HCT116 (cell line): ENCODE results near the gene NR4A1. TPM values are rescaled to one million over a fixed set of nuclear protein-coding genes. Genes with fewer than 3 reads are reported as not detected.

Experiments used
- ATAC-seq: fragments of 200-7000 bp; cut with Tn5 transposase; 2 replicates; pipeline ENCODE4 v1.9.1; 2020; ENCODE audit warnings: mild to moderate bottlenecking, moderate library complexity
- BruUV-seq: library from RNA; stranded (reverse); fragments of 400-500 nt; replicated peaks from 2 replicates; lab custom pipeline; 2021; lab: Mats Ljungman, UMichigan
- CTCF ChIA-PET: fragments of 300-600 bp; sonication (Branson Sonifier 250); formaldehyde crosslinking; loops from one replicate; lab custom pipeline; 2021; ENCODE audit warnings: antibody characterized with exemption; lab: Charles Lee
- POLR2A ChIA-PET: fragments of 300-600, 350-600 bp; sonication (Branson Sonifier 250); formaldehyde crosslinking; loops from one replicate; lab custom pipeline; 2021; ENCODE audit warnings: antibody characterized with exemption; lab: Charles Lee
- RAD21 ChIA-PET, 2 experiments: fragments of 300-600 bp; sonication (Branson Sonifier 250); formaldehyde crosslinking; loops; one replicate each; lab custom pipeline; 2023; ENCODE audit warnings: low total read pairs in 2 of 2; ENCODE audit not compliant: uncharacterized antibody in 2 of 2, unreplicated experiment in 2 of 2, low non-redundant PET in 1 of 2; lab: Charles Lee
- DNase-seq: peaks from one replicate; pipeline ENCODE4 v3.0.0-alpha.2; 2010; ENCODE audit warnings: low read depth, low spot score
- H2AFZ ChIP-seq: fragments of 200-600 bp; shearing (Covaris generic), sonication (generic); 2 replicates; pipeline ENCODE4 v1.6.1; 2017; ENCODE audit warnings: low read depth, mixed run types, mixed read lengths, antibody characterized with exemption, low read length; ENCODE audit not compliant: poor library complexity, severe bottlenecking
- H3K27ac ChIP-seq: 2 replicates; pipeline ENCODE4 v1.5.1; 2012; ENCODE audit warnings: low read depth, low read length
- H3K27me3 ChIP-seq: fragments of 200-600 bp; sonication (generic); 2 replicates; pipeline ENCODE4 v1.6.1; 2016; ENCODE audit warnings: mixed run types, low read length, mixed read lengths; ENCODE audit not compliant: insufficient read depth
- H3K36me3 ChIP-seq, 2 experiments: fragments of 200-500 bp in 1 of 2; fragments of 200-600 bp in 1 of 2; sonication (Bioruptor generic) in 1 of 2; sonication (generic) in 1 of 2; 2 replicates each; pipeline versions ENCODE4 v1.5.1 to v1.6.1; 2014 to 2016; ENCODE audit warnings: low read length in 2 of 2, inconsistent platforms in 1 of 2, mixed read lengths in 1 of 2, mixed run types in 1 of 2; ENCODE audit not compliant: insufficient read depth in 2 of 2, control insufficient read depth in 1 of 2
- H3K4me1 ChIP-seq, 2 experiments: fragments of 200-600 bp in 1 of 2; sonication (generic) in 1 of 2; 2 replicates each; pipeline versions ENCODE4 v1.5.1 to v1.6.1; 2012 to 2017; ENCODE audit warnings: low read length in 2 of 2, inconsistent platforms in 1 of 2, mild to moderate bottlenecking in 1 of 2, mixed read lengths in 1 of 2, mixed run types in 1 of 2, moderate library complexity in 1 of 2; ENCODE audit not compliant: insufficient read depth in 2 of 2, control insufficient read depth in 1 of 2
- H3K4me2 ChIP-seq: fragments of 200-600 bp; sonication (generic); 2 replicates; pipeline ENCODE4 v1.6.1; 2017; ENCODE audit warnings: mixed run types, low read length, mixed read lengths
- H3K4me3 ChIP-seq, 2 experiments: fragments of 200-600 bp in 1 of 2; sonication (generic) in 1 of 2; replicated peaks in 1 of 2; 2 replicates each; pipeline ENCODE4 v1.5.1; 2011 to 2016; ENCODE audit warnings: low read length in 2 of 2, control low read depth in 1 of 2, low read depth in 1 of 2, mild to moderate bottlenecking in 1 of 2, mixed read lengths in 1 of 2, mixed run types in 1 of 2
- H3K79me2 ChIP-seq: fragments of 200-600 bp; sonication (generic); 2 replicates; pipeline ENCODE4 v1.6.1; 2017; ENCODE audit warnings: mild to moderate bottlenecking, mixed run types, low read length, moderate library complexity, mixed read lengths; ENCODE audit not compliant: insufficient read depth
- H3K9ac ChIP-seq: fragments of 200-600 bp; sonication (generic); 2 replicates; pipeline ENCODE4 v1.6.1; 2016; ENCODE audit warnings: low read length, mixed read lengths
- H3K9me2 ChIP-seq: fragments of 200-600 bp; sonication (generic), shearing (Covaris generic); 2 replicates; pipeline ENCODE4 v1.6.1; 2017; ENCODE audit warnings: mixed run types, mild to moderate bottlenecking, moderate library complexity; ENCODE audit not compliant: insufficient read depth
- H3K9me3 ChIP-seq, 2 experiments: fragments of 200-500 bp in 1 of 2; fragments of 200-600 bp in 1 of 2; sonication (Bioruptor generic) in 1 of 2; sonication (generic) in 1 of 2; 2 replicates each; pipeline ENCODE4 v1.6.1; 2014 to 2017; ENCODE audit warnings: low read length in 2 of 2, mixed read lengths in 2 of 2, inconsistent platforms in 1 of 2, low read depth in 1 of 2, mild to moderate bottlenecking in 1 of 2, mixed run types in 1 of 2, moderate library complexity in 1 of 2; ENCODE audit not compliant: control insufficient read depth in 1 of 2, insufficient read depth in 1 of 2
- H4K20me1 ChIP-seq: fragments of 200-600 bp; sonication (generic), shearing (Covaris generic); 2 replicates; pipeline ENCODE4 v1.6.1; 2017; ENCODE audit warnings: mixed run types, mild to moderate bottlenecking, moderate library complexity; ENCODE audit not compliant: insufficient read depth
- ATF3 ChIP-seq: IDR thresholded peaks from 2 replicates; pipeline ENCODE4 v1.6.1; 2012
- EGR1 ChIP-seq: IDR thresholded peaks from 2 replicates; pipeline ENCODE4 v1.6.1; 2012; ENCODE audit warnings: low read depth
- ELF1 ChIP-seq: IDR thresholded peaks from 2 replicates; pipeline ENCODE4 v1.6.1; 2012; ENCODE audit warnings: low read depth, borderline replicate concordance
- EZH2 ChIP-seq: fragments of 200-600 bp; sonication (generic); IDR thresholded peaks from 2 replicates; pipeline ENCODE4 v1.6.1; 2017; ENCODE audit warnings: antibody characterized with exemption, mixed run types
- EZH2phosphoT487 ChIP-seq: fragments of 200-600 bp; IDR thresholded peaks from 2 replicates; pipeline ENCODE4 v1.6.1; 2018; ENCODE audit warnings: antibody characterized with exemption, borderline replicate concordance
- JUND ChIP-seq: IDR thresholded peaks from 2 replicates; pipeline ENCODE4 v1.6.1; 2012
- MAX ChIP-seq: IDR thresholded peaks from 2 replicates; pipeline ENCODE4 v1.6.1; 2012
- POLR2A ChIP-seq: IDR thresholded peaks from 2 replicates; pipeline ENCODE4 v1.7.0; 2011; ENCODE audit warnings: borderline replicate concordance; ENCODE audit not compliant: insufficient read depth, insufficient read length; ENCODE audit errors: extremely low read depth
- RAD21 ChIP-seq: IDR thresholded peaks from 2 replicates; pipeline ENCODE4 v1.6.1; 2012; ENCODE audit warnings: low read depth, mild to moderate bottlenecking
- SIN3A ChIP-seq: IDR thresholded peaks from 2 replicates; pipeline ENCODE4 v1.6.1; 2012; ENCODE audit warnings: low read depth
- SP1 ChIP-seq: IDR thresholded peaks from 2 replicates; pipeline ENCODE4 v1.6.1; 2012; ENCODE audit warnings: low read depth
- SRF ChIP-seq: IDR thresholded peaks from 2 replicates; pipeline ENCODE4 v1.6.1; 2012; ENCODE audit warnings: low read depth
- ZBTB33 ChIP-seq: IDR thresholded peaks from 2 replicates; pipeline ENCODE4 v1.6.1; 2011; ENCODE audit warnings: mild to moderate bottlenecking, low read length, moderate library complexity; ENCODE audit not compliant: insufficient replicate concordance; ENCODE audit errors: extremely low read depth
- ZNF274 ChIP-seq: fragments of 200-500 bp; sonication (Bioruptor generic); IDR thresholded peaks from 2 replicates; pipeline ENCODE4 v1.6.1; 2014; ENCODE audit warnings: mild to moderate bottlenecking, low read depth, low read length, inconsistent platforms
- intact Hi-C: fragments of 100-400 bp; cut with micrococcal nuclease; formaldehyde crosslinking; loops from 2 replicates; pipeline ENCODE4 v1.10.0; 2022
- total RNA-seq: library from RNA; stranded (reverse); gene quantifications from one replicate; pipeline ENCODE4 v1.2.1, GENCODE V29; 2021; ENCODE audit not compliant: unreplicated experiment

NR4A1 gene
- total RNA-seq, 1 experiment from 2014 or later, result 35.3 TPM

GRCh38 chr12:52042706-52043385 lies 8.4 kb upstream of the NR4A1 start:
- H3K36me3 ChIP-seq, result no peaks in the 10 kb centered on the region

More at GRCh38 chr12:52042706-52043385, 8.4 kb upstream of the NR4A1 start:
- ChIA-PET RAD21 (no interaction called here), CTCF (interaction anchor here (0.8 kb wide), 1 partner anchor 26 kb away, joined by 3 read pairs; no protein-coding TSS in a partner anchor), POLR2A (no interaction called here)
- intact Hi-C loops, result no loop called here
- no peak for ATAC-seq
- Histone ChIP-seq H3K9me3 (no peaks in the 10 kb centered on the region), H3K9me2 (no peaks in the 10 kb centered on the region), H3K79me2 (peaks cover 20% of the 10 kb centered on the region), H4K20me1 (no peaks in the 10 kb centered on the region), H3K27me3 (no peaks in the 10 kb centered on the region), H3K4me2 (no peak overlapping the region), H2AFZ (no peak overlapping the region), H3K4me3 (no peak overlapping the region), H3K4me1 (peaks cover 0 to 21% of the 10 kb centered on the region in 2 experiments; a peak in 1 of 4 replicates)
- no peak for DNase-seq
- no peak for TF ChIP-seq SIN3A
- TF ChIP-seq ATF3, result no peak
- TF ChIP-seq SP1, result no peak
- no peak for TF ChIP-seq POLR2A
- no peak for TF ChIP-seq JUND
- no peak for TF ChIP-seq EZH2
- no peak for TF ChIP-seq SRF
- TF ChIP-seq MAX, result no peak
- TF ChIP-seq ZBTB33, result no peak
- no peak for TF ChIP-seq ZNF274
- no peak for TF ChIP-seq EZH2phosphoT487
- no peak for TF ChIP-seq EGR1
- TF ChIP-seq ELF1, result no peak
- TF ChIP-seq RAD21, result no peak
- TF ChIP-seq, all 23 proteins: peak for 0
- BruUV-seq, result no TSS peak
- H3K9ac ChIP-seq, result no peak overlapping the region
- H3K27ac ChIP-seq, result no peak overlapping the region
